HG03520 (cell line): ENCODE results near the gene HAUS8.
"Not testable (repeated sequence)": the region's sequence is repeated elsewhere in the genome, so short reads cannot be mapped to it uniquely, and the experiment has no call there.

Experiments
- ATAC-seq: cut with Tn5 transposase; IDR thresholded peaks from one replicate; pipeline ENCODE4 v1.9.1; 2021; ENCODE audit warnings: mild to moderate bottlenecking, moderate library complexity; ENCODE audit not compliant: unreplicated experiment

Gene HAUS8

GRCh38 chr19:17101686-17102628, 26.7 kb upstream of the HAUS8 start:
- no peak for ATAC-seq

- no peak for ATAC-seq
These were observed 23.1 kb upstream of the HAUS8 start for GRCh38 chr19:17098326-17098725.

GRCh38 chr19:17097593-17098126, 22.4 kb upstream of the HAUS8 start:
- no peak for ATAC-seq

GRCh38 chr19:17095141-17095919, 20.1 kb upstream of the HAUS8 start:
- no peak for ATAC-seq

GRCh38 chr19:17094694-17095093, 19.4 kb upstream of the HAUS8 start:
- not testable (repeated sequence) for ATAC-seq

GRCh38 chr19:17092696-17093095, 17.4 kb upstream of the HAUS8 start:
- ATAC-seq = no peak

GRCh38 chr19:17091758-17092333, 16.6 kb upstream of the HAUS8 start:
- ATAC-seq = no peak

- no peak for ATAC-seq
These were observed 15.3 kb upstream of the HAUS8 start for GRCh38 chr19:17090583-17090982.

GRCh38 chr19:17088552-17088951, 13.3 kb upstream of the HAUS8 start:
- ATAC-seq = no peak

GRCh38 chr19:17086834-17087233, 11.6 kb upstream of the HAUS8 start:
- no peak for ATAC-seq

- no peak for ATAC-seq
These were observed 10.9 kb upstream of the HAUS8 start for GRCh38 chr19:17086120-17086519.

GRCh38 chr19:17081672-17082630, 6.7 kb upstream of the HAUS8 start:
- no peak for ATAC-seq

GRCh38 chr19:17080440-17080801, 5.2 kb upstream of the HAUS8 start:
- no peak for ATAC-seq

- ATAC-seq = peak; percentile 31
These were observed 4.6 kb upstream of the HAUS8 start for GRCh38 chr19:17079710-17080439.

- ATAC-seq = no peak
These were observed 3.9 kb upstream of the HAUS8 start for GRCh38 chr19:17078920-17079709.

- no peak for ATAC-seq
These were observed 3.0 kb upstream of the HAUS8 start for GRCh38 chr19:17078036-17078919.

GRCh38 chr19:17077447-17078028, 2.3 kb upstream of the HAUS8 start:
- ATAC-seq = no peak
